Left hindlimb (tissue), 1 donor: ENCODE measurements around the gene C6orf132.

Experiments used
- DNase-seq: peaks from one replicate; pipeline ENCODE4 v3.0.0-alpha.2; 2018

C6orf132 gene

GRCh38 chr6:42135161-42135560 is 7.3 kb downstream of the C6orf132 start:
- no peak for DNase-seq

GRCh38 chr6:42133926-42134325 is 8.5 kb downstream of the C6orf132 start:
- DNase-seq: no peak

GRCh38 chr6:42131531-42131930 is 10.9 kb downstream of the C6orf132 start:
- no peak for DNase-seq

GRCh38 chr6:42129360-42129676 is 13.1 kb downstream of the C6orf132 start:
- no peak for DNase-seq

GRCh38 chr6:42128460-42129359 is 13.7 kb downstream of the C6orf132 start:
- no peak for DNase-seq

GRCh38 chr6:42125663-42126062 is 16.8 kb downstream of the C6orf132 start:
- no peak for DNase-seq

- DNase-seq: no peak
Measured at GRCh38 chr6:42125231-42125630, 17.2 kb downstream of the C6orf132 start.

GRCh38 chr6:42124223-42124836 is 18.1 kb downstream of the C6orf132 start:
- DNase-seq: no peak

GRCh38 chr6:42123379-42124103 is 18.9 kb downstream of the C6orf132 start:
- DNase-seq: no peak

- no peak for DNase-seq
Measured at GRCh38 chr6:42120895-42121865, 21.2 kb downstream of the C6orf132 start.

GRCh38 chr6:42118162-42119001 is 24.0 kb downstream of the C6orf132 start:
- peak; percentile 57 for DNase-seq

GRCh38 chr6:42117843-42118161 is 24.6 kb downstream of the C6orf132 start:
- DNase-seq: no peak

- no peak for DNase-seq
Measured at GRCh38 chr6:42113936-42114636, 28.3 kb downstream of the C6orf132 start.

GRCh38 chr6:42112351-42112750 is 30.1 kb downstream of the C6orf132 start:
- no peak for DNase-seq

GRCh38 chr6:42110683-42111082 is 31.7 kb downstream of the C6orf132 start:
- no peak for DNase-seq

GRCh38 chr6:42108071-42108470 is 34.3 kb downstream of the C6orf132 start:
- no peak for DNase-seq

- no peak for DNase-seq
Measured at GRCh38 chr6:42106112-42107023, 36.1 kb downstream of the C6orf132 start.

- no peak for DNase-seq
Measured at GRCh38 chr6:42105709-42106108, 36.7 kb downstream of the C6orf132 start.

GRCh38 chr6:42105156-42105648 is 37.2 kb downstream of the C6orf132 start:
- no peak for DNase-seq

GRCh38 chr6:42104804-42105125 is 37.7 kb downstream of the C6orf132 start:
- no peak for DNase-seq
